Stimulated activated CD8-positive, alpha-beta memory T cell treated with anti-CD3 and anti-CD28 coated beads, Interleukin-12 subunit alpha, Interleukin-12 subunit beta, amount 100 ng/mL, for 1 hour (primary cell): Measurements from ENCODE around the gene SMYD4.
"Not testable (repeated sequence)": the region's sequence is repeated elsewhere in the genome, so short reads cannot be mapped to it uniquely, and the experiment has no call there.

Experiments
- DNase-seq: peaks from one replicate; pipeline ENCODE4 v3.0.0-alpha.2; 2020; ENCODE audit warnings: low read depth

The SMYD4 gene

DNA sequence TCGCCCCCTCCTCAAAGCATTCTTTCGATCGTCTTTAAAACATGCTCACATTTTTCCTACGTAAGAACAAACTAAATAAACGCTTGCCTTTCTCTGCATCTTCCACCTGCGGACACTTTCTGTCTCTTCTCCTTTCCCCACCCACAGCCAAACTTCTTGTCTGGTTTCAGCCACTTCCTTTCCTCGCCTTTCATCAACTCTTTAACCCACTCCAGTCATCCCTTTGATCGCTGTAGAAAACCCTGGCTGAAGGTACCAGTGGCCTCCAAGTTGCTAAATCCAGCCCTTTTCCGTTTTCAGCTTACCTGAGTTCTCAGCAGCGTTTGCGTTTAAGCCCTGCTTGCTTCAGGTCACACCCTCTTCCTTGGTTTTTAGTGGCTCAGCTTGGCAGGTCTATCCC lies 586 bp upstream of the SMYD4 start:
- DNase-seq, result no peak

DNA sequence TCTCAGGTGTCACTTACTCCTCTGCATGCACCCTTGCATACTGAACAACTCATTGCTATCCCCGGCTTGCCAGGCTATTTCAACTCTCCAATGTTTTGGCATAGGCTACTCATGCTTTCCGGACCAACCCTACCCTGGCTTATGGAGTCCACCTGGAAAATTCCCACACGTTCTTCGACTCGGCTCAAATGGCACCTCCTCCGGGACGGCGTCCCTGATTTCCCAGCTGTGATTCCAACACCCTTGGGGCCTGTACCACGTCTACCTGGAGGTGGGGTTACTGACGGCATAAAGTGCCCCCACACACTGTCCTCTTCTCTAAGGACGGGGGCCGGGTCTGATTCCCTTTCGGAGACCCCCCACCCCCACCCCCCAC lies 498 bp downstream of the SMYD4 start:
- DNase-seq, result no peak

DNA sequence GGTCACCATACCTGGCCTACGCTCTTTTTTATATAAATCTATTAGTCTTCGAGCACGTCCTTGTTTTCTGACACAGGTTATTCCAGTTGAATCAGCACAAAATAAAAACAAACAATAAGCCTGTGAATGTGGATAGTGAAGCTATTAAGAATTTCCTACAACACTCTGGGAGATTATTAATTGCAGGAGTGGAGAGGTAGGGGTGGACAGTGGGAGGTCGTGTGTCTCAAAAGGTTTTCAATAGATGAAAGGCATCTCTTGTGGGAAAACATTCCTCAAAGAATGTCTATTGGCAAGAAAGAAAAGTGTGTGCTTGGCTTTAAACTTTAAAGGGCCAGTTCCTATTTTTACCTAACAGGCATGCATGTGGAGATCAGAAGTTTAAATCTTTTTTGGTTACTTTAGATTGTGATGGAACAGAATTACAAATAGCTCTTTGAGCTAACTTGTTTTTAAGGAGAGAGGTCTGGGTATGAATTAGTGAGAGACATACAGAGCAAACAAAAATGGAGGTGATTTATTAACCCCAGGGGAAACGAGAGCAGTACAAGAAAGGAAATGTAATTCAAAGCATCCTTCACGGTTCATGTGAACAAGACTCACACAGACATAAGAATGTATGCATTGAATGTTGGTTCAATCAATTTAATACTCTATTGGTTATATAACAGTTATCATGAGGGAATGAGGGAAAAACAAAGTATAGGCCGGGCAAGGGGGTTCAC lies 9.0 kb downstream of the SMYD4 start:
- DNase-seq, result no peak

DNA sequence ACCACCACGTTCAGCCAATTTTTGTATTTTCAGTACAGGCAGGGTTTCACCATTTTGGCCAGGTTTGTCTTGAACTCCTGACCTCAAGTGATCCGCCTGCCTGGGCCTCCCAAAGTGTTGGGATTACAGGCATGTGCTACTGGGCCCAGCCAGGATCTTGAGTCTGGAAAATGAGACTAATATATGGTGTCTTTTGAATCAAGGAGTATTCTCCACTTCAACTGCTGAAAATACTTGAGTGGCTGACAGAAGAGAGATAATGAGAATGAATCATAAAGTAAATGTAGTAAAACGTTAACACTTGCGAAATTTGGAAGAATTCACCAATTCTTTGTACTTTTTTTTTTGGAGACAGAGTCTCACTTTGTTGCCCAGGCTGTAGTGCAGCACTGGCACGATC lies 16.6 kb downstream of the SMYD4 start:
- no peak for DNase-seq

GRCh38 chr17:1810450-1811103 lies 19.1 kb downstream of the SMYD4 start:
- no peak for DNase-seq

DNA sequence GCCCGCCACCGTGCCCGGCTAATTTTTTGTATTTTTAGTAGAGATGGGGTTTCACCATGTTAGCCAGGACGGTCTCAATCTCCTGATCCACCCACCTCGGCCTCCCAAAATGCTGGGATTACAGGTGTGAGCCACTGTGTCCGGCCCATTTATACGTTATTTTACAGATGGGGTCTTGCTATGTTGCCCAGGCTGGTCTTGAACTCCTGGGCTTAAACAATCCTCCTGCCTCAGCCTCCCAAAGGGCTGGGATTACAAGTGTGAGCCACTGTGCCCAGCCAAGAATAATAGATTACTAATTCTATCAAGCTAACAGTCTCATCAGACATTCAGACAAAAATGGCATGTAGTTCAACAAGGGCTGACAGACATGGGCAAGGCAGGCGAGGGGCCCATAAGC lies 19.9 kb downstream of the SMYD4 start:
- DNase-seq, result not testable (repeated sequence)

GRCh38 chr17:1808644-1809043 lies 21.1 kb downstream of the SMYD4 start:
- DNase-seq, result no peak

- DNase-seq, result no peak
These were observed 21.8 kb downstream of the SMYD4 start for GRCh38 chr17:1807890-1808289.

GRCh38 chr17:1803280-1803679 lies 26.4 kb downstream of the SMYD4 start:
- no peak for DNase-seq

DNA sequence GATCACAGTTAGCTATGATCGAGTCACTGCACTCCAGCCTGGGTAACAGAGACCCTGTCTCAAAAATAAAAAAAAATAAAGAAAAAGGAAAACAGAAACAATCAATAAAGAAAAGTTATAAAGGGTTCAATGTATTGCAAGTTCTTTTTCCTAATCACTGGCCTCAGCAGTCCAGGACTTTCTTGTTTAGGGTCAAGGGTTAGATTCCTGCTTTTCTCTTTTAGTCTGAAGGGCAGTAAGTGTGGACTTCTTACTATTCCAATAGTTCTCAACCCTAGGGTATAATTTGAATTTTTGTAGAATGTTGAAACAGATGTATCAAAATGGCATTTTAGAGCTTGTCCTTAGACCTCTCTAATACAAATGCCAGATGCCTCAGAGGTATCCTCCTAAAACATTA lies 27.3 kb downstream of the SMYD4 start:
- no peak for DNase-seq

DNA sequence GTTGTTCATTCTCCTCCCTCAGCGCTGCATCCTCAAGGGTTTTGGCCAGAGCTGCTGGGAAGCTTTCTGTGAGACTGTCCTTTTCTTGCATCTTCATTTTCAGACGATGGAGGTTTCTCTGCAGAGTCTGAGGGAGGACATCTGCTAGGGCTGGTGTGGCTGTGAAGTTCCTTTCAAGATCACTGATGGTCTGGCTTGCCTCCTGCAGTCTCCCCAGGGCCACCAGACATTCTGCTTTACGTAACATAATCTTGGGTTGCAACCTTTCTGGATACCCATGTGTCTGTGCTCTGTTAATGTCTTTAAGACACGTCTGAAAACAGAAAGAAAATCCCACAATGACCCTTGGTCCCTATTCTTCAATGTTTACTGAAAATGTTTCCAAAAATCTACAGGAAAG lies 29.0 kb downstream of the SMYD4 start:
- DNase-seq, result no peak

DNA sequence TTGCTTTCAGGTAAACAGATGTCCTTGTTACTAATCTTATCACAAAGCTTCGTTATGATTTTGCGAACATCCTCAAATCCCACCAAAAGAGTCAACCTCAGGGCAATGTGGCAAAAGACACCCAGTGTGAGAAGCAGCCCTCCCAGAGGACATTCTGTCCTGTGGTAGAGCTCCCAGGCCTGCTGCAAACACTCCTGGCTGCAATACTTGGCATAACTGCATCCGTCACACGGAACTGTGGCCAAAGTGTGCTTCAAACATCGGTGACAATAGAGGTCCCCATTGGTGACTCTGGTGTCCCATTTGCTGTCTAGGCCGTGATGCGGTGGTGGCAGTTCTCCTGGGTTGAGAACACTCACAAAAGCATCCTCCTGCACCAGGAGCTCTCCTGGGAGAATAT lies 29.5 kb downstream of the SMYD4 start:
- DNase-seq, result no peak

- not testable (repeated sequence) for DNase-seq
These were observed 31.9 kb downstream of the SMYD4 start for GRCh38 chr17:1797846-1798245.

- no peak for DNase-seq
These were observed 32.4 kb downstream of the SMYD4 start for GRCh38 chr17:1797323-1797722.

- DNase-seq, result no peak
These were observed 32.9 kb downstream of the SMYD4 start for GRCh38 chr17:1796800-1797199.

DNA sequence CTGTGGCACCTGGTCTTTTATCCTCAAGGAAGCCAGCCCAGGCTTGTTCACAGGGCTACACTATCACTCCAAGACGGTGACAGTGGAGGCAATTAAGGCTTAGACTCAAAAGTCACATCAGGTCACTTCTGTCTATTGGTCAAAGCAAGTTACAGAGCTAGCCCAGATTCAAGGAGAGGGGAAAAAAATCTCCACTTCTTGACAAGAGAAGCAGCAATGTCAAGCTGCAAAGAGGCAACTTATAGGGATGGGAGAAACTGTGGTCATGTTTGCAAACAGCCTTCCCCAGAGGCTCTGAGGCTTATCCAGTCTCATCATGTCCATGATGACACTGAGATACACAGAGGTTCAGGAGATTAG lies 36.3 kb downstream of the SMYD4 start:
- no peak for DNase-seq

GRCh38 chr17:1792495-1793446 lies 36.9 kb downstream of the SMYD4 start:
- no peak for DNase-seq

GRCh38 chr17:1789936-1790335 lies 39.8 kb downstream of the SMYD4 start:
- DNase-seq, result no peak

- DNase-seq, result no peak
These were observed 42.3 kb downstream of the SMYD4 start for GRCh38 chr17:1787301-1787902.

DNA sequence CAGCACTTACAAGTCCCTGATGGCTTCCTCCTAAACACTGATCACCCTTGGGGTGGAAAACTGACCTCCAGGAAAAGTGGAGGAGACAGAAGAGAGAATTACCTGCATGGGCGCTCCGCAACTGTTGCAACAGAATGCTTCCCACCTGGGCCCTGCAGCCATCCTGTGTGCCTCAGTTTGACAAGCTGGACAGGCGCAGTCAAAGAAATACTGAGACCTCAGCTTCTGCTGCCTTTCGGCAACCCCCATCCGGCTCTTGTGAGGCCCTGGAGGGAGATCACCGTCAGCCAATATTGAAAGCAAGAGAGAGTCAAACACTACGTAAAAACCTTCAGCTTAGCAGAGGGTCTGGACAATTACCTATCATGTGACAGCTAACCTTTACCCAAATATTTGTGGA lies 43.0 kb downstream of the SMYD4 start:
- DNase-seq, result no peak

DNA sequence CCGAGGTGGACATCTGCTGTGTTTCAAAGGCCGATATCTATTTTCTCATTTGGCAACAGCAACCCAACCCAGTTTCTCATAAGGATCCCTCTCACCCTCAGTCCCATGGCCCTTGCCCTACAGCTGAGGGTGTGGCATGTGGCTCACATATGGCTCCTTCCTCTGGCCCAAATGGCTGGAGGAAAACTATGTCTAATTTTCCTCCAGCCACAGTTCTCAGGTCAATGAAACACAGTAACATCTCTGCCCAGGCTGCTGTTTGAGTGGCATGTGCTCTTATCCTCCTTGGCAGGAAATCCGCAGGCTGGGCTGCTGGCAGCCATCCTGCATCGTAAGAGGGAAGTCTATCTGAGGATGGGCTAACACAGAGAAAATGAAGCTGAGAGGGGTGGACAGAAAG lies 43.8 kb downstream of the SMYD4 start:
- DNase-seq, result no peak

DNA sequence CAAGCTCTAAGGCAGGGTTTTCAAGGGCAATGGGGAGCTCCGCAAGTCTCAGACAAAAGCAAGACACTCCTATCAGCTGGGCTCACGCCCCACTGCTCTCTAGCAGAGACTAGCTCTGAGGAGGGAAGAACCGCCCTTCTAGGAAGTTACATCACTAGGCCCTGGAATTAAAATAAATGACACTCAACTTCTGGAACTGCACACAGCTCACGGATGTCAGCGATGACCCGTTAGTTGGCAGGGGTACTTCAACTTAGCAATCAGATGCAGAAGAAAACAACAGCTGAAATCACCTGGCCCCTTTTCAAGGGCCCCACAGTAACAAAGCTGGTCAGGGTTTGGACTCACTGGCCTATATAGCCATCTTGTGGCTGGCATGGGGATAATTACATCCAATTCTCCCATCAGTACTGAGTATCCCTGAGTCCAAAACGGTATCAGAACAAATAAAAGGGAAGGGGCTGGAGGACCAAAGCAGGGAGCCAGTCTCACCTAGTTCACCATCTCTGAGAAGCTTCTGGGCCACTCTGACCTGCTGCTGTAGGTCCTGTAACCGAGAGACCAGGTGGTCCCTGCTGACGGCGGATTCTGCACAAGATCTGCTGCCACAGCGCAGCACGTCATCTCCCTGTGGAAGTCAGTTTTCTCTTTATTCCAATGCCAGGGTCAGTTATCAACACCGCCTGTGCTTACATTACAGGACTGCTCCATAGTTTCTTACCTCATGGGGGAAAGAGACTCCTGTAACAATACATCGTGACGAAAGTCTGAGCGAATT lies 45.7 kb downstream of the SMYD4 start:
- no peak for DNase-seq
